ENCODE measurements around the gene TFDP3. TPM values are rescaled to one million over a fixed set of nuclear protein-coding genes. Genes with fewer than 3 reads are reported as not detected.

Gene TFDP3
- total and polyA plus RNA-seq, 2 of the 13 experiments (the other 11 are each of a cell fraction or from before 2014, with no cell fraction given) = not detected

DNA sequence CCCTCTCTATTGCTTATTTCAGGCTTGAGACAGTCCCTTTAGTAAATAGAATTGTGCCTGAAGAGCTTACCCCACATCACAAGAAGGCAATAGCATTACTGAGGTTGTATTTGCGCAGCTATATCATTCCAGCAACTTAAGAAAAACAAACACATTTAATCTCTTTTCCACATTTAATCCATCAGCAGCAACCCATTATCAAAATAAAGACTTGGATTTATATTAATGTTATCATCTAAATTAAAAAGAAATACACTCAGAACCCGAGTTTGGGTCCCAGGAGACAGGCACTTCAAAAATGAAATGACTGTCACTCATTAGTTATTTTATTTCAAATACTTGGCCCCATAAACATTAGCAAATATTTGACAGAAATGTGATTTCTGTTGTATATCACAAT lies 10.4 kb downstream of the TFDP3 start:
- in situ Hi-C loops (cut with HindIII; ENCODE audit: extremely low pct_ligation_motif_present, low pct_unique_long_range_greater_than_20kb) (no loop called here), intact Hi-C loops (cut with micrococcal nuclease; ENCODE audit: unreplicated experiment) (no loop called here)
- Histone ChIP-seq H2AFZ (ENCODE audit: low read length) (no peak overlapping the region), H3K79me2 (ENCODE audit: insufficient read depth, low read length) (no peaks in the 10 kb centered on the region), H3K4me1 (ENCODE audit: insufficient read depth, low read length) (no peaks in the 10 kb centered on the region), H3K9ac (ENCODE audit: insufficient read depth, low read depth, low read length) (no peak overlapping the region), H3K27me3 (ENCODE audit: control insufficient read depth in 1 of 2, insufficient read depth in 2 of 2, low read length in 2 of 2) (no peaks in the 10 kb centered on the region), H4K20me1 (ENCODE audit: insufficient read depth, low read length) (no peaks in the 10 kb centered on the region), H3K27ac (ENCODE audit: extremely low read length, insufficient read depth, low read length) (no peak overlapping the region), H3K9me3 (ENCODE audit: low read length) (no peaks in the 10 kb centered on the region), H3K36me3 (replicated peaks in 1 of 2; ENCODE audit: control insufficient read depth in 1 of 2, insufficient read depth in 2 of 2, low read length in 2 of 2) (no peaks in the 10 kb centered on the region), H3K4me3 (replicated peaks in 1 of 3; ENCODE audit: insufficient read depth in 1 of 3, low read depth in 2 of 3, low read length in 3 of 3) (no peak overlapping the region), H3K4me2 (ENCODE audit: low read depth, low read length) (no peak overlapping the region)
- DNase-seq (ENCODE audit: low spot score) (no peak), FAIRE-seq (no peak), ATAC-seq (no peak)
- TF ChIP-seq BRCA1 (CRISPR knock-in tag; IDR thresholded peaks at IDR 0.05) (no peak), TCF7L2 (IDR thresholded peaks at IDR 0.05; ENCODE audit: low read depth, low read length) (no peak), ZNF724P (CRISPR knock-in tag; IDR thresholded peaks at IDR 0.05; ENCODE audit: borderline replicate concordance) (no peak), ZFY (CRISPR knock-in tag; IDR thresholded peaks at IDR 0.05) (no peak), ZNF83 (CRISPR knock-in tag; IDR thresholded peaks at IDR 0.05; ENCODE audit: borderline replicate concordance) (no peak), SATB2 (CRISPR knock-in tag; IDR thresholded peaks at IDR 0.05) (no peak), KMT2A (CRISPR knock-in tag; IDR thresholded peaks at IDR 0.05) (no peak)
- TF ChIP-seq, protein P1, sequence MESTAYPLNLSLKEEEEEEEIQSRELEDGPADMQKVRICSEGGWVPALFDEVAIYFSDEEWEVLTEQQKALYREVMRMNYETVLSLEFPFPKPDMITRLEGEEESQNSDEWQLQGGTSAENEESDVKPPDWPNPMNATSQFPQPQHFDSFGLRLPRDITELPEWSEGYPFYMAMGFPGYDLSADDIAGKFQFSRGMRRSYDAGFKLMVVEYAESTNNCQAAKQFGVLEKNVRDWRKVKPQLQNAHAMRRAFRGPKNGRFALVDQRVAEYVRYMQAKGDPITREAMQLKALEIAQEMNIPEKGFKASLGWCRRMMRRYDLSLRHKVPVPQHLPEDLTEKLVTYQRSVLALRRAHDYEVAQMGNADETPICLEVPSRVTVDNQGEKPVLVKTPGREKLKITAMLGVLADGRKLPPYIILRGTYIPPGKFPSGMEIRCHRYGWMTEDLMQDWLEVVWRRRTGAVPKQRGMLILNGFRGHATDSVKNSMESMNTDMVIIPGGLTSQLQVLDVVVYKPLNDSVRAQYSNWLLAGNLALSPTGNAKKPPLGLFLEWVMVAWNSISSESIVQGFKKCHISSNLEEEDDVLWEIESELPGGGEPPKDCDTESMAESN (CRISPR knock-in tag; conservative IDR thresholded peaks at IDR 0.05) = no peak
- TF ChIP-seq, protein P2, sequence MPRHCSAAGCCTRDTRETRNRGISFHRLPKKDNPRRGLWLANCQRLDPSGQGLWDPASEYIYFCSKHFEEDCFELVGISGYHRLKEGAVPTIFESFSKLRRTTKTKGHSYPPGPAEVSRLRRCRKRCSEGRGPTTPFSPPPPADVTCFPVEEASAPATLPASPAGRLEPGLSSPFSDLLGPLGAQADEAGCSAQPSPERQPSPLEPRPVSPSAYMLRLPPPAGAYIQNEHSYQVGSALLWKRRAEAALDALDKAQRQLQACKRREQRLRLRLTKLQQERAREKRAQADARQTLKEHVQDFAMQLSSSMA (CRISPR knock-in tag; IDR thresholded peaks at IDR 0.05) = no peak
- WGBS (ENCODE audit: low lambda C conversion rate) = 42% methylated on average over 2 of the region's 2 CpGs
- BruUV-seq (replicated peaks) = no TSS peak
- POLR2A ChIA-PET = no interaction called here
- CTCF ChIA-PET (ENCODE audit: low intra/inter-chr PET ratio, low total read pairs) = no interaction called here

All from HepG2 (cell line).